Gastrocnemius medialis (tissue), 4 donors: ENCODE measurements around the gene CDK5R1. TPM values are rescaled to one million over a fixed set of nuclear protein-coding genes. Genes with fewer than 3 reads are reported as not detected.

Experiments used
- ATAC-seq, 2 donors: fragments of 150-250 bp; one replicate each; pipeline ENCODE4 v1.9.1; 2016
- DNase-seq, 2 donors: peaks; one replicate each; pipeline ENCODE4 v3.0.0-alpha.2; 2019
- H3K27ac ChIP-seq, 4 donors: fragments of 200-600 bp; sonication (generic); 1 replicate in 1 of 4; 2 replicates in 3 of 4; pipeline ENCODE4 v1.5.1; 2016 to 2018; ENCODE audit warnings: mild to moderate bottlenecking in 2 of 4, moderate library complexity in 1 of 4
- H3K27me3 ChIP-seq, 3 donors: fragments of 200-600 bp; sonication (generic) in 2 of 3; 1 replicate in 1 of 3; 2 replicates in 2 of 3; pipeline versions ENCODE4 v1.5.1 to v1.6.0; 2016 to 2019; ENCODE audit warnings: mild to moderate bottlenecking in 1 of 3, moderate library complexity in 1 of 3
- H3K36me3 ChIP-seq, 2 donors: fragments of 200-600 bp; sonication (generic) in 1 of 2; one replicate each; pipeline ENCODE4 v1.5.1; 2017 to 2018
- H3K4me1 ChIP-seq, 2 donors: fragments of 200-600 bp; sonication (generic) in 1 of 2; one replicate each; pipeline ENCODE4 v1.5.1; 2016 to 2017; ENCODE audit warnings: mild to moderate bottlenecking in 2 of 2
- H3K4me3 ChIP-seq, 4 donors: fragments of 200-600 bp; sonication (generic) in 3 of 4; 1 replicate in 1 of 4; 2 replicates in 3 of 4; pipeline ENCODE4 v1.5.1; 2016 to 2019; ENCODE audit warnings: mild to moderate bottlenecking in 2 of 4
- H3K9me3 ChIP-seq, 3 donors: fragments of 200-600 bp; sonication (generic) in 2 of 3; 1 replicate in 1 of 3; 2 replicates in 2 of 3; pipeline ENCODE4 v1.5.1; 2016 to 2019
- CTCF ChIP-seq, 5 experiments: fragments of 450-650 bp in 3 of 5; fragments of 200-600 bp in 2 of 5; sonication (generic) in 2 of 5; IDR thresholded peaks in 4 of 5; conservative IDR thresholded peaks in 1 of 5; 1 replicate in 4 of 5; 2 replicates in 1 of 5; pipeline ENCODE4 v1.5.1; 2016 to 2019; ENCODE audit warnings: antibody characterized with exemption in 5 of 5, mild to moderate bottlenecking in 3 of 5, moderate library complexity in 3 of 5
- POLR2A ChIP-seq, 2 donors: fragments of 450-650 bp; IDR thresholded peaks; one replicate each; pipeline ENCODE4 v1.6.1; 2017; ENCODE audit warnings: antibody characterized with exemption in 2 of 2, mild to moderate bottlenecking in 2 of 2, moderate library complexity in 2 of 2
- in situ Hi-C, 4 donors: fragments of 200-750 bp; cut with MboI; loops; one replicate each; pipeline versions ENCODE4 v1.15.0 to v1.8.0; 2017; ENCODE audit warnings: low sequenced_read_pairs in 4 of 4
- intact Hi-C: fragments of 100-400 bp; cut with DNase I; formaldehyde crosslinking; loops from one replicate; pipeline ENCODE4 v1.15.1; 2023; ENCODE audit warnings: low total_unique reads
- total RNA-seq, 4 donors: library from RNA; depleted of rRNA; stranded (reverse); fragments of >200 nt; gene quantifications; one replicate each; pipeline versions ENCODE4 v1.1.0 to v1.2.3, GENCODE V29; 2016

CDK5R1 gene
- total RNA-seq, 4 donors from 2014 or later = 0.15 to 2.2 (median 1.5) TPM

- TF ChIP-seq POLR2A (IDR thresholded peaks at IDR 0.05) = no peak
- TF ChIP-seq CTCF (IDR thresholded peaks at IDR 0.05 in 4 of 5, conservative IDR thresholded peaks at IDR 0.05 in 1 of 5) = no peak
- intact Hi-C loops = no loop called here
- Histone ChIP-seq H3K4me1 (peaks cover 9 to 16% of the 10 kb centered on the region in 2 donors), H3K27me3 (no peaks in the 10 kb centered on the region), H3K4me3 (no peak overlapping the region), H3K9me3 (no peaks in the 10 kb centered on the region), H3K27ac (no peak overlapping the region), H3K36me3 (peaks cover 0 to 96% of the 10 kb centered on the region in 2 donors)
- in situ Hi-C loops = loop anchor here in 1 of 4 donors (25.0 kb wide), 1 partner anchor 309 kb away; no protein-coding TSS in a partner anchor
- DNase-seq = no peak
- ATAC-seq = no peak
Measured at GRCh38 chr17:32453370-32453769, 33.4 kb upstream of the CDK5R1 start.

DNA sequence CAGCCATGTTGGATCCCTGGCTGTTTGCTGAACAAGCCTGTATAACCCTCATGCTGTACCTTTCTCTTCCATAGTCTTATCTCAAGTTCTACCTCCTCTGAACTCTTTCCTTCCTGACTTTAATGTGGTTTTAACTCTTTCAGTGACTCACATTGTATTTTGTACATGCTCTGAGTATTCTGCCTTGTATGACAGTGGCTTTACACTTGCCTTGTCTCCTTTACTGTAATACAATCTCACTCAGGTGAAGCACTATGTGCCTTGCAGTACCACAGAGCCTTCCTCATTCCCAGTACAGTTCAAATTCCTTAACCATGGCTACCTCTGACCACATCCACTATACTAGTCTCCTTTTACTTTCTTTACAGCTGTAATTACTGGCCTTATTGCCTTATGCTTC, 28.4 kb upstream of the CDK5R1 start:
- intact Hi-C loops = no loop called here
- Histone ChIP-seq H3K9me3 (no peaks in the 10 kb centered on the region), H3K27me3 (no peaks in the 10 kb centered on the region), H3K36me3 (peaks cover 0 to 73% of the 10 kb centered on the region in 2 donors), H3K4me1 (peaks cover 0 to 4% of the 10 kb centered on the region in 2 donors), H3K4me3 (no peak overlapping the region), H3K27ac (no peak overlapping the region)
- in situ Hi-C loops = loop anchor here in 1 of 4 donors (25.0 kb wide), 1 partner anchor 304 kb away; no protein-coding TSS in a partner anchor
- DNase-seq (no peak), ATAC-seq (no peak)
- no peak for TF ChIP-seq CTCF (IDR thresholded peaks at IDR 0.05 in 4 of 5, conservative IDR thresholded peaks at IDR 0.05 in 1 of 5)
- TF ChIP-seq POLR2A (IDR thresholded peaks at IDR 0.05) = no peak

DNA sequence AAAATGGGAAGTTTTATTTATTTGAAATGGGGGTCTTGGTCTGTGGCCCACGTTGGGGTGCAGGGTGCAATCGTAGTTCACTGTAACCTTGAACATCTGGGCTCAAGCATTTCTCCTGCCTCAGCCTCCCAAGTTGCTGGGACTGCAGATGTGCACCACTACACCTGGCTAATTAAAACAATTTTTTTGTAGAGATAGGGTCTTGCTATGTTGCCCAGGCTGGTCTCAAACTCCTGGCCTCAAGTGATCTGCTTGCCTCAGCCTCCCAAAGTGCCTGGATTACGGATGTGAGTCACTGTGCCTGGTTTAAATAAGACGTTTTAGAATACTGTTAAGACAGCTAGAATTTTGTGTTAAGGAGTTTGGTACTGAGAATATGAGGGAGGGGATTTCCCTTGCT, 26.7 kb upstream of the CDK5R1 start:
- Histone ChIP-seq H3K36me3 (peaks cover 0 to 73% of the 10 kb centered on the region in 2 donors), H3K27me3 (no peaks in the 10 kb centered on the region), H3K4me1 (peaks cover 0 to 4% of the 10 kb centered on the region in 2 donors), H3K4me3 (no peak overlapping the region), H3K9me3 (no peaks in the 10 kb centered on the region), H3K27ac (no peak overlapping the region)
- intact Hi-C loops (loop anchor here (5.0 kb wide), 1 partner anchor 297 kb away; no protein-coding TSS in a partner anchor), in situ Hi-C loops (loop anchor here in 3 of 4 donors (10.0 to 25.0 kb wide), 2 partner anchors 295 to 302 kb away; no protein-coding TSS in a partner anchor)
- ATAC-seq (no peak), DNase-seq (no peak)
- no peak for TF ChIP-seq CTCF (IDR thresholded peaks at IDR 0.05 in 4 of 5, conservative IDR thresholded peaks at IDR 0.05 in 1 of 5)
- no peak for TF ChIP-seq POLR2A (IDR thresholded peaks at IDR 0.05)

DNA sequence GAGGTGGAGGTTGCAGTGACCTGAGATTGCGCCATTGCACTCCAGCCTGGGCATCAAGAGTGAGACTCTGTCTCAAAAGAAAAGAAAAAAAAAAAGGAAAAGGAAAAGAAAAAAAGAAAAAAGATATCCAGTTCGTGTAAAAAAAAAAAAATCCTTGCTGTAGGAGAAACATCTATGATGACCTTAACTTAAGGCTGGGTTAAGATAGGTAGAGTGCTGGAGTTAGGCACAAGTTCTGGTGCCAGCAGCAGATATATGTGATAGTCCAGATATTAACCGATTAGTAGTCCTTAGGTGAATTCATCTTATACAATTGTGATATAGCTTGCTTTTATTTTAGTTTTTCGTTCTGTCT, 25.3 kb upstream of the CDK5R1 start:
- Histone ChIP-seq H3K27me3 (no peaks in the 10 kb centered on the region), H3K36me3 (peaks cover 0 to 75% of the 10 kb centered on the region in 2 donors), H3K9me3 (no peaks in the 10 kb centered on the region), H3K4me1 (peaks cover 0 to 4% of the 10 kb centered on the region in 2 donors), H3K27ac (peak overlapping the region in 1 of 4 donors; percentile 1), H3K4me3 (no peak overlapping the region)
- intact Hi-C loops = loop anchor here (5.0 kb wide), 1 partner anchor 296 kb away; no protein-coding TSS in a partner anchor
- DNase-seq = no peak
- ATAC-seq = peak in 1 of 2 donors; percentile 29
- TF ChIP-seq CTCF (IDR thresholded peaks at IDR 0.05 in 4 of 5, conservative IDR thresholded peaks at IDR 0.05 in 1 of 5) = no peak
- TF ChIP-seq POLR2A (IDR thresholded peaks at IDR 0.05) = no peak
- in situ Hi-C loops = loop anchor here in 3 of 4 donors (10.0 to 25.0 kb wide), 2 partner anchors 293 to 301 kb away; no protein-coding TSS in a partner anchor
